ENCODE data around the gene CFAP97D1. TPM values are rescaled to one million over a fixed set of nuclear protein-coding genes. Genes with fewer than 3 reads are reported as not detected.

The CFAP97D1 gene
- not detected in 2 replicates for total RNA-seq

DNA sequence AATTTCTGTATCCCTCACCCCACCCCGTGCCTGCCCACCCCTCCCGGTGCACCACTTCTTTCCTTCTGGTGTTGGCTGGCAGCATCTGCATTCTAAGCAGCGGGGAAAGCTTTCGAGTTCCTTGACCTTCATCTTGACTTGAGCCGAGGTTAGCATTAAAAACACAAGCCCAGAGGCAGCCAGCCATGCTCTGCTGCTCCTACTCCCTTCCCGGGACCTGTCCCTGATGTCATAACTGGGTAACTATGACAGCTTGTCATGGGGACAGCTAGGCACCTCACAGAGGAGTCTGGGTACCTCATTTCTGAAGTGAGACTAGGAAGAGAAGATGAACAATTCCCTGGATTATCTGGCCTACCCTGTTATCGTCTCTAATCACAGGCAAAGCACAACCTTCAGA lies at the start of gene CFAP97D1:
Gene CFAP97D1, plus strand, starts transcription at position 301 of the 400 bp plus-strand sequence. Its CDS starts 28 bp downstream, at position 329.

DNA sequence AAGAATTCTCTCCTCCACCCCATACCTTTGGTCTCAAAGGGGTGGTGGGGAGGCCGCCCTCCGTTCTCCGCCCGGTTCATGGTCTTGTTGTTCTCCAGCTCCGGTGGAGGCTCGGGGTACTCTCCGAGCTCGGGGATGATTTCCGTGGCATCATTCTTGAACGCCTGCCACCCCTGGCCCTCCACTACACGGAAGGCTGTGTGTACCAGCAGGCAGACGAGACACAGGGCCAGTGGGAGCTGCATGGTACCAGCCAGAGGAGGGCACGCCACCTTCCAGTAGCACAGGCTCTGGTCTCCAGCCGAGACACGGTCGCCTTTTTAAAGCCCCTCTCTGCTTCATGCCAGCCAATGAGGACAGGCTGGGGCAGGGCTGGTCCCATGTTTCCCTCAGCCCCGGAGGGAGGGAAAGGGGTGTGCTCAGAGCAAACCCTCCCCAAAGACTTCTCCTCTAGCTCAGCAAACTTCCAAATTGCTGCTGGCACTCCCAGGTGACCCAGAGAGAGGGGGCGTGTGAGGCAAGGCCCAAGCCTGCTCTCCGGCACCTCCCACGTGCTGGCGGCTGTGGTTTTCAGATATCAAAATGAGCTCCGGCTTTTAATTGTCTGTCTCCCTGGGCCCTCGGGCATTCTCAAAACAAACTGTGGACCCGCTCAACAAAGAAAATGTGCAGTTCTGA lies 21.6 kb upstream of the CFAP97D1 start, which contains the start of gene SOST:
Gene SOST, minus strand, starts transcription at position 295 of the 678 bp plus-strand sequence. Its CDS starts 50 bp downstream, at position 245.

DNA sequence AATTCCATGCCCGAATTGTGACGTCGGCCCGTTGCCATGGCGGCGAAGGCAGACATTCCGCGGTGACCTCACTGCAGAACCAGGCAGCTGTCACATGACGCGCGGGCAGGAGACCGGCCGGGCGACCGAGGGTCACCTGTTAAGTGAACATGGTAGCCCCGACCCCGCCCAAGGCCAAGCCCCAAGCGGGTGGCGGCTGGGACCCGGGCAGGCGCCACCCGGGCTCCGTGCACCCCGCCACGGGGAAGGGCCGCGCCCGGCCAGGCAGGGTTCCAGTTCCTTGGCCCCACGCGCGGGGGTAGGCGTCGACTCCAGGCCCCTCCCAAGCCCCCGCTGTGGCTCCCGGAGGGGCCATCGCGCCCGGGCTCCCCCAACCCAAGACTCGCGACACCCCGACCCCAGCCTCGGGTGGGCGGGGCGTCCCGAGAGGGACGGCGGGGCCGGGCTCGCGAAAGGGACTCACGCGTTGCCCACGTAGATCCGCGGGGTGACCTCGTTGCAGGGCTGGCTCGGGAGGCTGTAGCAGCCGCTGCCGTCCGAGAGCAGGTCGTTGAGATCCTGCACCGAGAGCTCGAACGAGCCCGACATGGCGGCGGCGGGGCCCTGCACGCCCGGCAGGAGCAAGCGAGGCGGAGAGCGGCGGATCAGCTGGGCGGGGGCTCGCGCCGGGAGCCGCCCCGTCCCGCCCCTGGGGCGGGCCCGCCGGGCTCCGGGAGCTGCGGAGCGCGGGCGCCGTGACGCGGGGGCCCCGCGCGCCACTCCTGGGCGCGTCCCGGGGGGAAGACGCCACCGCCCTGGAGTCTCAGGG lies 1.7 kb upstream of the CFAP97D1 start, which contains the start of gene DUSP3:
Gene DUSP3, minus strand, starts transcription at position 641 of the 808 bp plus-strand sequence. Its CDS starts 53 bp downstream, at position 588.

DNA sequence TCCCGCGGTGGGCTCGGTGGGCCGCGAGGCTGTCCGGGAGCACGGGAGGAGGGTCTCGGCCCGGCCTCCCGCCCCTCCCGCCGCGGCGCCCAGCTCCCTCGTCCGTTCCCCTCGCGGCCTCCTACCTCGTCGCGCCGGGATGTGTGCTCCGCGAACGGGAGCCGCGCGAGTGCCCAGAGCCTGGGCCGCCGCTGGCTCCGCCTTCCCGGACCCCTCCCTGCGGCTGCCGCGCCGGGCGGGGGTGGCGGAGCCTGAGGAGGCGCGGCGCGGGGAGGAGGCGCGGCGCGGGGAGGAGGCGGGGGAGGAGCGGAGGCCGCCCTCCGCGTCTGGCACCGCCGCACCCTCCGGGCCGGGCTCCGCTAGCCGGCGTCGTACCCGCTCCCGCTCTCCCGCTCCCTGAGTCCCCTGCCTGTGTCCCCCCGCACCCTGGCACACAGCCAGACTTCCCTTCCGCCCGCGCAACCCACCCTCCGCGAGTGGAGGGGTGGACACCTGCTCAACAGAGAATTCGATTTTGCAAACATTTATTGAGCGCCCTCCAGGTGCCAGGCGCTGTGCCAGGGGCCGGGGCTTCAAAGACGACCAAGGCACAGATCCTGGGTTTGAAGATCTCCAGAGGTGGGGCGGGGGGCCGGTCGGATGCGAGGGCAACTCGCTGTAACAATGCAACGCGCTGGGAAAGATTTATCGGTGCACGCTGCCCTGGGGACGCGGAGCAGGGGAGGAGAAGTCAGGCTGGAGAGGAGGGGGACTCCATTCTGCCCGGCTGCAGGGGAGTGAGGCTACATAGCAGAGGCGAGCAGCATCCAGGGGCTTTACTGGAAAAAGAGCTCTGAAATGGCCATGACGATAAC lies 53.0 kb downstream of the CFAP97D1 start, which contains the start of gene MPP3:
Gene MPP3, minus strand, starts transcription at position 171 of the 854 bp plus-strand sequence. CDS start 1,240 bp downstream, outside the sequence.

Other genes starting within 250 kb of the CFAP97D1 start
- 25.1 and 27.3 TPM in 2 replicates for gene ETV4, start 234.1 kb upstream of the CFAP97D1 start, total RNA-seq
- 6.4 and 6.5 TPM in 2 replicates for gene MEOX1, start 118.5 kb upstream of the CFAP97D1 start, total RNA-seq
- not detected in 2 replicates for gene SOST, start 21.6 kb upstream of the CFAP97D1 start, total RNA-seq
- gene DUSP3, start 1.5 kb upstream of the CFAP97D1 start, total RNA-seq = 51.8 and 53.5 TPM in 2 replicates
- 2.7 and 2.9 TPM in 2 replicates for gene MPP3, start 52.7 kb downstream of the CFAP97D1 start, total RNA-seq
- gene CD300LG, start 66.7 kb downstream of the CFAP97D1 start, total RNA-seq = not detected in 2 replicates
- gene MPP2, start 127.1 kb downstream of the CFAP97D1 start, total RNA-seq = 0.59 and 0.60 TPM in 2 replicates
- gene PPY, start 162.0 kb downstream of the CFAP97D1 start, total RNA-seq = not detected in 2 replicates
- not detected in 2 replicates for gene PYY, start 173.5 kb downstream of the CFAP97D1 start, total RNA-seq
- gene NAGS, start 224.2 kb downstream of the CFAP97D1 start, total RNA-seq = 11.0 and 13.9 TPM in 2 replicates
- gene TMEM101, start 234.5 kb downstream of the CFAP97D1 start, total RNA-seq = 37.7 and 48.3 TPM in 2 replicates